Measurements from ENCODE around the gene CHN1.

DNA sequence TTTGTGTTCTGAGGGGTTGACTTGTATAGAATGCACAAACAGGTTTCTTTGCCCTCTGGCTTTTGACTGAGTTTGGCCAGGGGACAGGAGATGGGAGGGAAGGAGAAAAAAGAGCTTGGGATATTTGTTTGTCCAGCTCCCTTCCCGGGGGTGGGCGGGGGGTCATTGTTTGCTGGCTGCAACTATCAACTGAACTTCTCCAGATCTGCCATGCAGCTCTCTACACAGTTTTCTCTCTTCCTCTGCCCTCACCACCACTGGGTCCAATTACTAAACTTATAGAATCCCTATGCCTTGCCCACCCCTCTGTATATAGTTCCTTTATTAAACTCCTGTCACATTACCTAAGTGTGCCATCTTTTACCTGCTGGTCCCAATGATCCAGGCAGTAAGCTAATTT lies 32.8 kb upstream of the CHN1 start:
- TF ChIP-seq CEBPB (IDR thresholded peaks at IDR 0.05; ENCODE audit: low read depth, low read length) (no peak), ASH2L (IDR thresholded peaks at IDR 0.05; ENCODE audit: low read length) (no peak), EGR1 (IDR thresholded peaks at IDR 0.05; ENCODE audit: borderline replicate concordance, low read depth, low read length) (no peak), MAFK (IDR thresholded peaks at IDR 0.05; ENCODE audit: low read depth, low read length) (no peak), JUN (IDR thresholded peaks at IDR 0.05; ENCODE audit: low read depth, low read length) (no peak)

Data from H1 (cell line).